HUES6 (cell line): Measurements from ENCODE around the gene CMIP.

Experiments used
- H3K27ac ChIP-seq: 2 replicates; pipeline ENCODE4 v1.7.0; 2013; ENCODE audit warnings: low read depth, mild to moderate bottlenecking, low read length, inconsistent platforms
- H3K27me3 ChIP-seq: 2 replicates; pipeline ENCODE4 v1.6.1; 2013; ENCODE audit warnings: low read length; ENCODE audit not compliant: control insufficient read depth, insufficient read depth
- H3K36me3 ChIP-seq: 2 replicates; pipeline ENCODE4 v1.6.1; 2013; ENCODE audit warnings: low read length; ENCODE audit not compliant: control insufficient read depth, insufficient read depth
- H3K4me1 ChIP-seq: 2 replicates; pipeline ENCODE4 v1.6.1; 2013; ENCODE audit warnings: low read length; ENCODE audit not compliant: control insufficient read depth, insufficient read depth
- H3K4me3 ChIP-seq: 2 replicates; pipeline ENCODE4 v1.5.1; 2013; ENCODE audit warnings: low read depth, low read length
- H3K9ac ChIP-seq: one replicate; pipeline ENCODE4 v1.6.1; 2013; ENCODE audit warnings: mild to moderate bottlenecking, low read length
- H3K9me3 ChIP-seq: 2 replicates; pipeline ENCODE4 v1.6.1; 2013; ENCODE audit warnings: low read depth, low read length; ENCODE audit not compliant: control insufficient read depth, insufficient read depth

Gene CMIP

GRCh38 chr16:81626181-81626674 is 181.6 kb downstream of the CMIP start:
- H3K4me3 ChIP-seq: no peak overlapping the region
- peaks cover 16% of the 10 kb centered on the region for H3K4me1 ChIP-seq
- H3K9me3 ChIP-seq: no peaks in the 10 kb centered on the region
- peaks cover 7% of the 10 kb centered on the region; the same call in 1 of the 2 replicates for H3K36me3 ChIP-seq
- H3K27me3 ChIP-seq: no peaks in the 10 kb centered on the region
- no peak overlapping the region for H3K9ac ChIP-seq
- H3K27ac ChIP-seq: peak overlapping the region; percentile 38; the same call in 1 of the 2 replicates

GRCh38 chr16:81627024-81627423 is 182.4 kb downstream of the CMIP start:
- Histone ChIP-seq H3K27me3 (no peaks in the 10 kb centered on the region), H3K4me3 (no peak overlapping the region), H3K9ac (no peak overlapping the region), H3K9me3 (no peaks in the 10 kb centered on the region), H3K36me3 (peaks cover 1% of the 10 kb centered on the region; the same call in 1 of the 2 replicates), H3K27ac (no peak overlapping the region), H3K4me1 (peaks cover 21% of the 10 kb centered on the region)

GRCh38 chr16:81627729-81628244 is 183.2 kb downstream of the CMIP start:
- H3K36me3 ChIP-seq: no peaks in the 10 kb centered on the region
- no peaks in the 10 kb centered on the region for H3K9me3 ChIP-seq
- H3K4me1 ChIP-seq: peaks cover 29% of the 10 kb centered on the region
- H3K27me3 ChIP-seq: no peaks in the 10 kb centered on the region
- no peak overlapping the region for H3K9ac ChIP-seq
- H3K4me3 ChIP-seq: no peak overlapping the region
- no peak overlapping the region for H3K27ac ChIP-seq

GRCh38 chr16:81629034-81629802 is 184.6 kb downstream of the CMIP start:
- H3K4me1 ChIP-seq: peaks cover 43% of the 10 kb centered on the region
- H3K9me3 ChIP-seq: no peaks in the 10 kb centered on the region

GRCh38 chr16:81629896-81630634 is 185.5 kb downstream of the CMIP start:
- H3K27ac ChIP-seq: no peak overlapping the region
- peaks cover 51% of the 10 kb centered on the region for H3K4me1 ChIP-seq
- no peaks in the 10 kb centered on the region for H3K27me3 ChIP-seq
- no peak overlapping the region for H3K4me3 ChIP-seq
- no peak overlapping the region for H3K9ac ChIP-seq
- H3K36me3 ChIP-seq: no peaks in the 10 kb centered on the region
- no peaks in the 10 kb centered on the region for H3K9me3 ChIP-seq

More at GRCh38 chr16:81629034-81629802, 184.6 kb downstream of the CMIP start:
- no peaks in the 10 kb centered on the region for H3K36me3 ChIP-seq
- H3K9ac ChIP-seq: no peak overlapping the region
- 0 out of 2 replicates have a peak overlapping the region, but pooled peaks have one; percentile 15 for H3K27ac ChIP-seq
- H3K27me3 ChIP-seq: no peaks in the 10 kb centered on the region
- no peak overlapping the region for H3K4me3 ChIP-seq

- Histone ChIP-seq H3K9me3 (no peaks in the 10 kb centered on the region), H3K9ac (no peak overlapping the region), H3K36me3 (no peaks in the 10 kb centered on the region), H3K4me1 (peaks cover 55% of the 10 kb centered on the region), H3K27me3 (no peaks in the 10 kb centered on the region), H3K27ac (no peak overlapping the region), H3K4me3 (no peak overlapping the region)
Observed at GRCh38 chr16:81630635-81631031, 186.0 kb downstream of the CMIP start.

- H3K4me1 ChIP-seq: peaks cover 55% of the 10 kb centered on the region
- H3K9ac ChIP-seq: peak overlapping the region; percentile 49
- H3K27me3 ChIP-seq: no peaks in the 10 kb centered on the region
- H3K36me3 ChIP-seq: no peaks in the 10 kb centered on the region
- no peak overlapping the region for H3K4me3 ChIP-seq
- peak overlapping the region; percentile 57 for H3K27ac ChIP-seq
- no peaks in the 10 kb centered on the region for H3K9me3 ChIP-seq
Observed at GRCh38 chr16:81632392-81633146, 188.0 kb downstream of the CMIP start.

- peak overlapping the region; percentile 57 for H3K27ac ChIP-seq
- peak overlapping the region; percentile 40 for H3K9ac ChIP-seq
- H3K9me3 ChIP-seq: no peaks in the 10 kb centered on the region
- no peaks in the 10 kb centered on the region for H3K36me3 ChIP-seq
- H3K27me3 ChIP-seq: no peaks in the 10 kb centered on the region
- no peak overlapping the region for H3K4me3 ChIP-seq
- peaks cover 59% of the 10 kb centered on the region for H3K4me1 ChIP-seq
Observed at GRCh38 chr16:81633147-81633619, 188.6 kb downstream of the CMIP start.

- no peak overlapping the region for H3K4me3 ChIP-seq
- peaks cover 63% of the 10 kb centered on the region for H3K4me1 ChIP-seq
- no peaks in the 10 kb centered on the region for H3K9me3 ChIP-seq
- no peaks in the 10 kb centered on the region for H3K27me3 ChIP-seq
- no peaks in the 10 kb centered on the region for H3K36me3 ChIP-seq
- peak overlapping the region; percentile 57; the same call in 1 of the 2 replicates for H3K27ac ChIP-seq
- H3K9ac ChIP-seq: peak overlapping the region; percentile 40
Observed at GRCh38 chr16:81633680-81634379, 189.2 kb downstream of the CMIP start.
